ENCODE results near the gene SEMA7A.

The SEMA7A gene

GRCh38 chr15:74444106-74445062 lies 10.6 kb upstream of the SEMA7A start:
- Histone ChIP-seq H3K27ac (ENCODE audit: low read length, poor library complexity, severe bottlenecking) (no peak overlapping the region), H3K18ac (ENCODE audit: low read depth in 1 of 2, low read length in 2 of 2) (no peak overlapping the region), H3K23ac (ENCODE audit: low read length in 2 of 2) (no peak overlapping the region), H3K4ac (ENCODE audit: low read depth in 1 of 2, low read length in 2 of 2) (no peak overlapping the region), H3K36me3 (ENCODE audit: control insufficient read depth in 1 of 2, insufficient read depth in 2 of 2, low read depth in 1 of 2, low read length in 2 of 2) (peaks cover 36 to 52% of the 10 kb centered on the region in 2 experiments), H3K4me3 (ENCODE audit: insufficient read depth in 1 of 2, low read depth in 1 of 2, low read length in 2 of 2) (no peak overlapping the region), H3K4me1 (ENCODE audit: control insufficient read depth, insufficient read depth, low read depth, low read length) (peaks cover 4% of the 10 kb centered on the region), H2AFZ (ENCODE audit: low read depth, low read length) (no peak overlapping the region), H3K9me3 (ENCODE audit: control insufficient read depth, low read length) (no peaks in the 10 kb centered on the region), H2BK12ac (ENCODE audit: low read length in 2 of 2) (no peak overlapping the region), H2BK5ac (ENCODE audit: low read depth, low read length, poor library complexity, severe bottlenecking) (no peak overlapping the region), H2AK5ac (ENCODE audit: low read length, severe bottlenecking) (no peak overlapping the region), H2BK120ac (ENCODE audit: low read depth, low read length) (no peak overlapping the region), H3K14ac (ENCODE audit: low read length in 2 of 2) (no peak overlapping the region), H2BK15ac (ENCODE audit: low read depth, poor library complexity, severe bottlenecking) (no peak overlapping the region), H3K9ac (ENCODE audit: low read length) (no peak overlapping the region), H3K79me1 (replicated peaks; ENCODE audit: low read length, poor library complexity, severe bottlenecking) (no peaks in the 10 kb centered on the region), H4K8ac (ENCODE audit: low read length) (no peak overlapping the region), H4K91ac (ENCODE audit: low read length) (no peak overlapping the region), H3K4me2 (ENCODE audit: low read length, poor library complexity, severe bottlenecking) (no peak overlapping the region), H3K27me3 (ENCODE audit: control insufficient read depth in 1 of 2, insufficient read depth in 1 of 2, low read length in 2 of 2) (no peaks in the 10 kb centered on the region)
- WGBS, result 82% methylated on average over 8 of the region's 8 CpGs
- no peak for DNase-seq

- Histone ChIP-seq H3K27me3 (ENCODE audit: control insufficient read depth in 1 of 2, insufficient read depth in 1 of 2, low read length in 2 of 2) (no peaks in the 10 kb centered on the region), H2AFZ (ENCODE audit: low read depth, low read length) (peak overlapping the region; percentile 32), H2BK120ac (ENCODE audit: low read depth, low read length) (no peak overlapping the region), H3K27ac (ENCODE audit: low read length, poor library complexity, severe bottlenecking) (no peak overlapping the region), H2BK5ac (ENCODE audit: low read depth, low read length, poor library complexity, severe bottlenecking) (no peak overlapping the region), H3K14ac (ENCODE audit: low read length in 2 of 2) (no peak overlapping the region), H3K79me1 (replicated peaks; ENCODE audit: low read length, poor library complexity, severe bottlenecking) (no peaks in the 10 kb centered on the region), H3K18ac (ENCODE audit: low read depth in 1 of 2, low read length in 2 of 2) (no peak overlapping the region), H3K23ac (ENCODE audit: low read length in 2 of 2) (no peak overlapping the region), H3K36me3 (ENCODE audit: control insufficient read depth in 1 of 2, insufficient read depth in 2 of 2, low read depth in 1 of 2, low read length in 2 of 2) (peaks cover 25 to 41% of the 10 kb centered on the region in 2 experiments), H4K91ac (ENCODE audit: low read length) (no peak overlapping the region), H4K8ac (ENCODE audit: low read length) (no peak overlapping the region), H2BK12ac (ENCODE audit: low read length in 2 of 2) (no peak overlapping the region), H3K4ac (ENCODE audit: low read depth in 1 of 2, low read length in 2 of 2) (no peak overlapping the region), H3K4me2 (ENCODE audit: low read length, poor library complexity, severe bottlenecking) (no peak overlapping the region), H2BK15ac (ENCODE audit: low read depth, poor library complexity, severe bottlenecking) (no peak overlapping the region), H2AK5ac (ENCODE audit: low read length, severe bottlenecking) (no peak overlapping the region), H3K4me1 (ENCODE audit: control insufficient read depth, insufficient read depth, low read depth, low read length) (peaks cover 4% of the 10 kb centered on the region), H3K9me3 (ENCODE audit: control insufficient read depth, low read length) (no peaks in the 10 kb centered on the region), H3K9ac (ENCODE audit: low read length) (no peak overlapping the region), H3K4me3 (ENCODE audit: insufficient read depth in 1 of 2, low read depth in 1 of 2, low read length in 2 of 2) (no peak overlapping the region)
- no peak for DNase-seq
- WGBS, result 89% methylated on average over 14 of the region's 14 CpGs
Measured at GRCh38 chr15:74443100-74443909, 9.5 kb upstream of the SEMA7A start.

DNA sequence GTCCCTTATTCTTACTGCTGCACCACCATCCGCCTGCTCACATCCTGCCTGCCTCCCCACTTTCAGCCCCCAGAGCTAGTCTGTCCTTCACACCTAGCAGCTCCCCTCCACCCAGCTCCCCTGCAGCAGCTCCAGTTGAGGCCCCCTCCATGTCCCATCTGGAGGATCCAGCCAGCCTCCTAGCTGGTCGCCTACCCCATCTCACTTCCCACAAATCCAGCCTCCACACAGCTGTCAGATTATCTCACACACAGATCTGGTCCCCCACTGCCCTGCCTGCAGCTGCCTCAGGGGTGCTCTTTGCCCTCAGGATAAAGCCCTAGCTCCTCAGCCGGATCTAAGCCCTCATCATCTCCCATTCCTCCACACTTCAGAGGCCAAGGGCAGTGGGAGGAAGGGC lies 8.8 kb upstream of the SEMA7A start:
- no peaks in the 10 kb centered on the region for H3K79me1 ChIP-seq (replicated peaks; ENCODE audit: low read length, poor library complexity, severe bottlenecking)
- H3K4ac ChIP-seq (ENCODE audit: low read depth in 1 of 2, low read length in 2 of 2), result no peak overlapping the region
- H3K4me1 ChIP-seq (ENCODE audit: control insufficient read depth, insufficient read depth, low read depth, low read length), result peaks cover 4% of the 10 kb centered on the region
- no peak overlapping the region for H3K23ac ChIP-seq (ENCODE audit: low read length in 2 of 2)
- H3K18ac ChIP-seq (ENCODE audit: low read depth in 1 of 2, low read length in 2 of 2), result no peak overlapping the region
- H3K14ac ChIP-seq (ENCODE audit: low read length in 2 of 2), result no peak overlapping the region
- no peak overlapping the region for H2BK15ac ChIP-seq (ENCODE audit: low read depth, poor library complexity, severe bottlenecking)
- DNase-seq, result no peak
- H3K9ac ChIP-seq (ENCODE audit: low read length), result no peak overlapping the region
- peaks cover 18 to 34% of the 10 kb centered on the region in 2 experiments for H3K36me3 ChIP-seq (ENCODE audit: control insufficient read depth in 1 of 2, insufficient read depth in 2 of 2, low read depth in 1 of 2, low read length in 2 of 2)
- H4K91ac ChIP-seq (ENCODE audit: low read length), result no peak overlapping the region
- no peaks in the 10 kb centered on the region for H3K27me3 ChIP-seq (ENCODE audit: control insufficient read depth in 1 of 2, insufficient read depth in 1 of 2, low read length in 2 of 2)
- no peak overlapping the region for H2BK120ac ChIP-seq (ENCODE audit: low read depth, low read length)
- H3K4me3 ChIP-seq (ENCODE audit: insufficient read depth in 1 of 2, low read depth in 1 of 2, low read length in 2 of 2), result no peak overlapping the region
- H2AFZ ChIP-seq (ENCODE audit: low read depth, low read length), result no peak overlapping the region
- H3K27ac ChIP-seq (ENCODE audit: low read length, poor library complexity, severe bottlenecking), result no peak overlapping the region
- H3K4me2 ChIP-seq (ENCODE audit: low read length, poor library complexity, severe bottlenecking), result no peak overlapping the region
- H2AK5ac ChIP-seq (ENCODE audit: low read length, severe bottlenecking), result no peak overlapping the region
- no peak overlapping the region for H4K8ac ChIP-seq (ENCODE audit: low read length)
- 85% methylated on average over 3 of the region's 3 CpGs for WGBS
- H2BK12ac ChIP-seq (ENCODE audit: low read length in 2 of 2), result no peak overlapping the region
- no peaks in the 10 kb centered on the region for H3K9me3 ChIP-seq (ENCODE audit: control insufficient read depth, low read length)
- no peak overlapping the region for H2BK5ac ChIP-seq (ENCODE audit: low read depth, low read length, poor library complexity, severe bottlenecking)

- Histone ChIP-seq H3K9ac (ENCODE audit: low read length) (no peak overlapping the region), H2BK12ac (ENCODE audit: low read length in 2 of 2) (no peak overlapping the region), H3K14ac (ENCODE audit: low read length in 2 of 2) (no peak overlapping the region), H3K4ac (ENCODE audit: low read depth in 1 of 2, low read length in 2 of 2) (no peak overlapping the region), H4K8ac (ENCODE audit: low read length) (no peak overlapping the region), H2BK5ac (ENCODE audit: low read depth, low read length, poor library complexity, severe bottlenecking) (no peak overlapping the region), H3K4me1 (ENCODE audit: control insufficient read depth, insufficient read depth, low read depth, low read length) (peaks cover 4% of the 10 kb centered on the region), H3K27me3 (ENCODE audit: control insufficient read depth in 1 of 2, insufficient read depth in 1 of 2, low read length in 2 of 2) (no peaks in the 10 kb centered on the region), H4K91ac (ENCODE audit: low read length) (no peak overlapping the region), H2AFZ (ENCODE audit: low read depth, low read length) (no peak overlapping the region), H2AK5ac (ENCODE audit: low read length, severe bottlenecking) (no peak overlapping the region), H3K4me2 (ENCODE audit: low read length, poor library complexity, severe bottlenecking) (no peak overlapping the region), H2BK120ac (ENCODE audit: low read depth, low read length) (no peak overlapping the region), H3K36me3 (ENCODE audit: control insufficient read depth in 1 of 2, insufficient read depth in 2 of 2, low read depth in 1 of 2, low read length in 2 of 2) (peaks cover 17 to 29% of the 10 kb centered on the region in 2 experiments), H3K23ac (ENCODE audit: low read length in 2 of 2) (no peak overlapping the region), H2BK15ac (ENCODE audit: low read depth, poor library complexity, severe bottlenecking) (no peak overlapping the region), H3K18ac (ENCODE audit: low read depth in 1 of 2, low read length in 2 of 2) (no peak overlapping the region), H3K79me1 (replicated peaks; ENCODE audit: low read length, poor library complexity, severe bottlenecking) (no peaks in the 10 kb centered on the region), H3K9me3 (ENCODE audit: control insufficient read depth, low read length) (no peaks in the 10 kb centered on the region), H3K4me3 (ENCODE audit: insufficient read depth in 1 of 2, low read depth in 1 of 2, low read length in 2 of 2) (no peak overlapping the region), H3K27ac (ENCODE audit: low read length, poor library complexity, severe bottlenecking) (no peak overlapping the region)
- 89% methylated on average over 3 of the region's 3 CpGs for WGBS
- DNase-seq, result no peak
Measured at GRCh38 chr15:74442063-74442462, 8.3 kb upstream of the SEMA7A start.
